Measurements from ENCODE around the gene EHD2.

The EHD2 gene

GRCh38 chr19:47698631-47699359, 14.4 kb upstream of the EHD2 start:
- no peak for DNase-seq (ENCODE audit: low read depth in 1 of 2, low spot score in 1 of 2)
- no peak for TF ChIP-seq POLR2AphosphoS5 (IDR thresholded peaks at IDR 0.05; ENCODE audit: low read depth)
- no peak for TF ChIP-seq GABPA (IDR thresholded peaks at IDR 0.05; ENCODE audit: low read depth)
- TF ChIP-seq CTCF (IDR thresholded peaks at IDR 0.05; ENCODE audit: insufficient read depth, low read length), result no peak
- no peak for TF ChIP-seq SPI1 (IDR thresholded peaks at IDR 0.05; ENCODE audit: borderline replicate concordance, low read depth)
- Histone ChIP-seq H3K27me3 (ENCODE audit: insufficient read depth, poor library complexity, severe bottlenecking) (no peaks in the 10 kb centered on the region), H3K27ac (replicated peaks) (no peak overlapping the region), H3K4me3 (replicated peaks; ENCODE audit: insufficient read depth, low read length) (no peak overlapping the region)

- TF ChIP-seq CTCF (IDR thresholded peaks at IDR 0.05; ENCODE audit: insufficient read depth, low read length) (peak; percentile 94), REST (IDR thresholded peaks at IDR 0.05; ENCODE audit: insufficient replicate concordance, low read depth) (no peak)
- H3K27ac ChIP-seq (replicated peaks), result no peak overlapping the region
- no peak overlapping the region for H3K4me3 ChIP-seq (replicated peaks; ENCODE audit: insufficient read depth, low read length)
- peak; percentile 21 to 47 for DNase-seq (ENCODE audit: low read depth in 1 of 2, low spot score in 1 of 2)
- no peaks in the 10 kb centered on the region for H3K27me3 ChIP-seq (ENCODE audit: insufficient read depth, poor library complexity, severe bottlenecking)
Measured at GRCh38 chr19:47699360-47699917, 13.8 kb upstream of the EHD2 start.

DNA sequence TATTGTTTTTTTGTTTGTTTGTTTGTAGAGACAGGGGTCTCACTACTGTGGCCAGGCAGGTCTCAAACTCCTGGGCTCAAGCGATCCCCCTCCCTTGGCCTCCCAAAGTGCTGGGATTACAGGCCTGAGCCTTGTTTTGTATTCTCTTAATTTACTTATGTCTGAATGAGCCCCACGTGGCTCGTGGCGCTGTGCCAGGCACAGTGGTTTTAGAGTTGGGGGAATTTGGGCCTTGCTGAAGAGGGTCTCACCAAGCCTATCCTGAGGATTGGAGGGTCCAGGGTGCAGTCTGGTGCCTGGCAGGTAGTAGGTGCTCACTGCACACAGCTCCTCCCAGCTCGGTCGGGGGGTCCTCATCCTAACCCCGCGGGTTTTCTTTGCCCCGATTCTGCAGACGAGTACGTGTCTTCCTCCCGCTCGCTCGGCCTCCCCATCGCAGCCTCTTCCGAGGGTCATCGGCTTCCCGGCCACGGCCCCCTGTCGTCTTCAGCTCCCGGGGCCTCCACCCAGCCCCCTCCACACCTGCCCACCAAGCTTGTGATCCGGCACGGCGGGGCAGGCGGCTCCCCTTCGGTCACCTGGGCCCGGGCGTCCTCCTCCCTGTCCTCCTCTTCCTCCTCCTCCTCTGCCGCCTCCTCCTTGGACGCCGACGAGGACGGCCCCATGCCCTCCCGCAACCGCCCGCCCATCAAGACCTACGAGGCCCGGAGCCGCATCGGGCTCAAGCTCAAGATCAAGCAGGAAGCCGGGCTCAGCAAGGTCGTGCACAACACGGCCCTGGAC, 12.1 kb upstream of the EHD2 start:
- TF ChIP-seq CTCF (IDR thresholded peaks at IDR 0.05; ENCODE audit: insufficient read depth, low read length) (no peak), GABPA (IDR thresholded peaks at IDR 0.05; ENCODE audit: low read depth) (no peak), POLR2AphosphoS5 (IDR thresholded peaks at IDR 0.05; ENCODE audit: low read depth) (no peak), REST (IDR thresholded peaks at IDR 0.05; ENCODE audit: insufficient replicate concordance, low read depth) (no peak), SPI1 (IDR thresholded peaks at IDR 0.05; ENCODE audit: borderline replicate concordance, low read depth) (no peak)
- H3K27ac ChIP-seq (replicated peaks), result no peak overlapping the region
- H3K4me3 ChIP-seq (replicated peaks; ENCODE audit: insufficient read depth, low read length), result no peak overlapping the region
- no peak for DNase-seq (ENCODE audit: low read depth in 1 of 2, low spot score in 1 of 2)
- no peaks in the 10 kb centered on the region for H3K27me3 ChIP-seq (ENCODE audit: insufficient read depth, poor library complexity, severe bottlenecking)

Data from HL-60 (cell line).